Measurements from ENCODE around the gene NCS1. TPM values are rescaled to one million over a fixed set of nuclear protein-coding genes. Genes with fewer than 3 reads are reported as not detected.

The NCS1 gene
- 22.2 TPM for polyA plus RNA-seq (2012; ENCODE audit: insufficient read length, low read depth)

DNA sequence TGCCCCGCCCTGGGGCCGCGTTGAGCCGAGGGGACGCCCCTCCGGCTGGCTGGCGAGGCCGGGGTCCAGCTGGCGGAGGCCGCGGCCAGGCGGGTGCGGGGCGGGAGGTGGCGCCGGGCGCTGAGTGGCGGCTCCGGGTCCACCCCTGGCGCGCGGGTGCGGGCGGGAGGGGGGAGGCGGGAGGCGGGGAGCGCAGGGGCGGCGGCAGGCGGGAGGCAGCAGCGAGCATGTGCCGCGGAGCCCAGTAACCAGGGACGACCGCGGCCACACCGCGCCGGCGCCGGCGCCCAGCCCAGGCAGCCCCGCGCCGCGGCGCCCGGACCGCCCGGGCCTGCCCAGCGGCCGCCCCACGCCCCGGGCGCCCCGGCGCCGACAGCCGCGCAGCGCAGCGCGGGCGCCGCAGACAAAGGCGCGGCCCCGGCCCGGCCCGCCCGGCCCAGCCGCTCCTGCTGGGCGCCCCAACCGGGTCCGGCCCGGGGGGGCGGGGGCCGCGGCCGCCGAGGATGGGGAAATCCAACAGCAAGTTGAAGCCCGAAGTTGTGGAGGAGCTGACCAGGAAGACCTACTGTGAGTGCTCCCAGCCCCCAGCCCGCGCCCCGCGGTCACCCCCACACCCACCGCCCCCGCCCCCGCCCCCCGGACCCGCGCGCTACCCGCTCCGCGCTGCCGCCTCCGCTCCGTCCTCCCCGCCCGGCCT, at the start of gene NCS1:
Gene NCS1, plus strand, starts transcription at position 244 of the 697 bp plus-strand sequence. Its CDS starts 260 bp downstream, at position 504.
- no peak for TF ChIP-seq POLR2AphosphoS5 (IDR thresholded peaks at IDR 0.05; ENCODE audit: low read depth, low read length)
- TF ChIP-seq FOXP2 (optimal IDR thresholded peaks at IDR 0.05; ENCODE audit: borderline replicate concordance, extremely low read depth, extremely low read length, insufficient read depth): peak; percentile 12
- TF ChIP-seq SIN3A (IDR thresholded peaks at IDR 0.05; ENCODE audit: borderline replicate concordance, insufficient read depth, low read length): no peak

GRCh38 chr9:130122456-130122855, 49.7 kb upstream of the NCS1 start:
- TF ChIP-seq POLR2AphosphoS5 (IDR thresholded peaks at IDR 0.05; ENCODE audit: low read depth, low read length): no peak

DNA sequence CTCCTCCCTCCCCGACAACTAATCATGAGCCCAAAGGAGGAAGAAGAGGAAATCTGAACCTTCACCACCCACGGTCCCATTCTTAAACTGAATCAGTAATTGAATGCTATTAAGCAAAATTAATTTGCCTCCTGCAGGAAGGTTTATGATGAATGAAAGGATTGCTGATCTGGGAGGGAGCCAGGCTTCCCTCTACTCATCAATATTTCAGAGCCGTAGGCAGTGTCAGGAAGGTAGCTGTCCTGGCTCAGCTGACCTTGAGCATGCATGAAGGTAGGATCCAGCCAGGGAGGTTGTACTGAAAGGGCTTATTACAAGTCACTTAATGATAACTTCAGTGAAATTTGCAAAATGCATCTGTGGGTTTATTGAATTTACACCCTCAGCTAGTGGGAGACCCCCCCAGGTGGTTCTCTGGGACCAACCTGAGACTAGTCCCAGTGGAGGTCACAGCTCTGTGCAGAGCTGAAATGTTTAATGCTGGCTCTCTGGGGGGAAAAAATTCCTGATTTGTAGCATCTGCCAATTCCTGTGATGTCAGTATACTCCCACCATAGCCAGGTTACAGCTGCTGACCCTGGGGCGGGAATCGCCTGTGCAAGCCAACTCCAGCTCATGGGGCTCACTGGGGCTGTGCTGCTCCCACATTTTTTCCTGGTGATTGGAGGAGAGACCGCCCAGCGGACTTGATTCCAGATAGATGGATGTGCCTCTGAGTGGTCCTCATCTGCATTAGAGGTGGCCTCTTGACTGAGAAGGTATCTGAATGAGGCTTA, 47.9 kb upstream of the NCS1 start:
- TF ChIP-seq FOXP2 (optimal IDR thresholded peaks at IDR 0.05; ENCODE audit: borderline replicate concordance, extremely low read depth, extremely low read length, insufficient read depth) (no peak), POLR2AphosphoS5 (IDR thresholded peaks at IDR 0.05; ENCODE audit: low read depth, low read length) (no peak), SIN3A (IDR thresholded peaks at IDR 0.05; ENCODE audit: borderline replicate concordance, insufficient read depth, low read length) (no peak), TAF1 (IDR thresholded peaks at IDR 0.05; ENCODE audit: borderline replicate concordance, insufficient read depth, low read length) (no peak)
- TF ChIP-seq, protein P1, sequence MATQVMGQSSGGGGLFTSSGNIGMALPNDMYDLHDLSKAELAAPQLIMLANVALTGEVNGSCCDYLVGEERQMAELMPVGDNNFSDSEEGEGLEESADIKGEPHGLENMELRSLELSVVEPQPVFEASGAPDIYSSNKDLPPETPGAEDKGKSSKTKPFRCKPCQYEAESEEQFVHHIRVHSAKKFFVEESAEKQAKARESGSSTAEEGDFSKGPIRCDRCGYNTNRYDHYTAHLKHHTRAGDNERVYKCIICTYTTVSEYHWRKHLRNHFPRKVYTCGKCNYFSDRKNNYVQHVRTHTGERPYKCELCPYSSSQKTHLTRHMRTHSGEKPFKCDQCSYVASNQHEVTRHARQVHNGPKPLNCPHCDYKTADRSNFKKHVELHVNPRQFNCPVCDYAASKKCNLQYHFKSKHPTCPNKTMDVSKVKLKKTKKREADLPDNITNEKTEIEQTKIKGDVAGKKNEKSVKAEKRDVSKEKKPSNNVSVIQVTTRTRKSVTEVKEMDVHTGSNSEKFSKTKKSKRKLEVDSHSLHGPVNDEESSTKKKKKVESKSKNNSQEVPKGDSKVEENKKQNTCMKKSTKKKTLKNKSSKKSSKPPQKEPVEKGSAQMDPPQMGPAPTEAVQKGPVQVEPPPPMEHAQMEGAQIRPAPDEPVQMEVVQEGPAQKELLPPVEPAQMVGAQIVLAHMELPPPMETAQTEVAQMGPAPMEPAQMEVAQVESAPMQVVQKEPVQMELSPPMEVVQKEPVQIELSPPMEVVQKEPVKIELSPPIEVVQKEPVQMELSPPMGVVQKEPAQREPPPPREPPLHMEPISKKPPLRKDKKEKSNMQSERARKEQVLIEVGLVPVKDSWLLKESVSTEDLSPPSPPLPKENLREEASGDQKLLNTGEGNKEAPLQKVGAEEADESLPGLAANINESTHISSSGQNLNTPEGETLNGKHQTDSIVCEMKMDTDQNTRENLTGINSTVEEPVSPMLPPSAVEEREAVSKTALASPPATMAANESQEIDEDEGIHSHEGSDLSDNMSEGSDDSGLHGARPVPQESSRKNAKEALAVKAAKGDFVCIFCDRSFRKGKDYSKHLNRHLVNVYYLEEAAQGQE (IDR thresholded peaks at IDR 0.05; ENCODE audit: insufficient read depth in 1 of 2, low read depth in 2 of 2, low read length in 2 of 2): no peak

GRCh38 chr9:130126721-130127433, 45.3 kb upstream of the NCS1 start:
- TF ChIP-seq POLR2AphosphoS5 (IDR thresholded peaks at IDR 0.05; ENCODE audit: low read depth, low read length) (no peak), TAF1 (IDR thresholded peaks at IDR 0.05; ENCODE audit: borderline replicate concordance, insufficient read depth, low read length) (no peak), SIN3A (IDR thresholded peaks at IDR 0.05; ENCODE audit: borderline replicate concordance, insufficient read depth, low read length) (no peak), FOXP2 (optimal IDR thresholded peaks at IDR 0.05; ENCODE audit: borderline replicate concordance, extremely low read depth, extremely low read length, insufficient read depth) (no peak)
- TF ChIP-seq, protein P1 (IDR thresholded peaks at IDR 0.05; ENCODE audit: insufficient read depth in 1 of 2, low read depth in 2 of 2, low read length in 2 of 2): no peak

DNA sequence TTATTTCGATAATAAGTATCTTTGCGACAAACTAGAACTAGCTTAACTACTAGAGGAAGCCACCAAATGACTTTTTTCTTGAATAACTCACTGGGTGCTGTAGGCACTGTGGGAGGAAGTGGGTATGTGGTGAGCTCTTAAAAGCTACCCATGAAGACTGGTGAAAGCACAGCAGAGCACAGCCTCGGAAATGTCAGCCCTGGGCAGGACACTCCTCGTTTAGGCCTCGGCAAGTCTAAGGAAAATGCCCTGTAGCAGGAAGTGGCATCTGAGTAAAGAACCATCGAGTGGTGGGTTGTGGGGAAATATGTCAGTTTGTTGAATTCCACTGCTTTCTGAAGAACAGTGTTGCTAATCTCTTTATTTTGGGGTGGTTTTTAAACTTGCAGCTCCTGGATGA, 44.0 kb upstream of the NCS1 start:
- no peak for TF ChIP-seq TAF1 (IDR thresholded peaks at IDR 0.05; ENCODE audit: borderline replicate concordance, insufficient read depth, low read length)
- no peak for TF ChIP-seq FOXP2 (optimal IDR thresholded peaks at IDR 0.05; ENCODE audit: borderline replicate concordance, extremely low read depth, extremely low read length, insufficient read depth)
- TF ChIP-seq POLR2AphosphoS5 (IDR thresholded peaks at IDR 0.05; ENCODE audit: low read depth, low read length): no peak
- no peak for TF ChIP-seq SIN3A (IDR thresholded peaks at IDR 0.05; ENCODE audit: borderline replicate concordance, insufficient read depth, low read length)
- TF ChIP-seq, protein P1 (IDR thresholded peaks at IDR 0.05; ENCODE audit: insufficient read depth in 1 of 2, low read depth in 2 of 2, low read length in 2 of 2): no peak
